T-helper 17 cell (primary cell): Measurements from ENCODE around the gene PRR14L. TPM values are rescaled to one million over a fixed set of nuclear protein-coding genes. Genes with fewer than 3 reads are reported as not detected.
"Not testable (repeated sequence)": the region's sequence is repeated elsewhere in the genome, so short reads cannot be mapped to it uniquely, and the experiment has no call there.

Source experiments
- ATAC-seq: fragments of 150-1000 bp; cut with Tn5 transposase; 2 replicates; pipeline ENCODE4 v1.10.0; 2021; ENCODE audit warnings: mild to moderate bottlenecking, moderate library complexity
- DNase-seq, 3 donors: peaks; one replicate each; pipeline versions ENCODE4 v3.0.0 to v3.0.0-alpha.2; 2020 to 2021
- H3K9me3 ChIP-seq: one replicate; pipeline ENCODE4 v1.7.0; 2013; ENCODE audit warnings: low read length, mild to moderate bottlenecking; ENCODE audit not compliant: control insufficient read depth, poor library complexity, severe bottlenecking
- H3K27ac Mint-ChIP-seq: one replicate; pipeline ENCODE4 v1.8.0; 2022; ENCODE audit warnings: mild to moderate bottlenecking, moderate library complexity, mixed read lengths
- H3K27me3 Mint-ChIP-seq: one replicate; pipeline ENCODE4 v1.8.0; 2022; ENCODE audit warnings: mixed read lengths
- H3K36me3 Mint-ChIP-seq: one replicate; pipeline ENCODE4 v1.8.0; 2022; ENCODE audit warnings: low read depth, mixed read lengths
- H3K4me1 Mint-ChIP-seq: one replicate; pipeline ENCODE4 v1.8.0; 2022; ENCODE audit warnings: mild to moderate bottlenecking, mixed read lengths
- H3K4me3 Mint-ChIP-seq: one replicate; pipeline ENCODE4 v1.8.0; 2022; ENCODE audit warnings: mild to moderate bottlenecking, moderate library complexity, mixed read lengths
- total RNA-seq, 4 donors: library from RNA in 2 of 4; stranded (reverse) in 2 of 4; gene quantifications; one replicate each; pipeline ENCODE4 v1.2.3 and lab custom pipeline; 2022 to 2026

PRR14L gene
- total RNA-seq, 2 donors from 2014 or later: 36.2 to 38.2 TPM

DNA sequence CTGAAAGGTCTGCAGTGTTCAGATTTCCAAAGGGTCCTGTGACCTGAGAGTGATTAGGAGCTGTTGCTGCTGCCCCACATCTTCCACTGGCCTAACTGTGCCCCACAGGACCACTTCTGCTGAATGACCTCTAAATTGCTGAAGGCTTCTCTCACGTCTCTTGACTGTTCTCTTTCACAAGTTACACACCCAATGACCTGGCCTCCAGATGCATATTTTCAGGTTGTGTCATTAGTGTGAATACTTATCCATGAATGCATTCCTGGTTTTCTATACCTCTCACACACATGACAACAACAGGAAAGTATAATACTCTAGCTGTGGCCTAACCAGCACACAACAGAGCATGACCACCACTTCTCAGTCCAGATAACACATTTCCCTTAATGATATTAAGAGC, 15.4 kb downstream of the PRR14L start:
- Mint-ChIP-seq H3K27me3 (no peaks in the 10 kb centered on the region), H3K27ac (no peak overlapping the region), H3K36me3 (peaks cover 6% of the 10 kb centered on the region), H3K4me1 (peaks cover 27% of the 10 kb centered on the region), H3K4me3 (no peak overlapping the region)
- H3K9me3 ChIP-seq: no peaks in the 10 kb centered on the region
- DNase-seq: no peak
- ATAC-seq: no peak

- no peaks in the 10 kb centered on the region for H3K27me3 Mint-ChIP-seq
- no peak overlapping the region for H3K27ac Mint-ChIP-seq
- H3K4me1 Mint-ChIP-seq: peaks cover 27% of the 10 kb centered on the region
- no peak overlapping the region for H3K4me3 Mint-ChIP-seq
- H3K9me3 ChIP-seq: no peaks in the 10 kb centered on the region
- no peak for ATAC-seq
- DNase-seq: no peak
- H3K36me3 Mint-ChIP-seq: peaks cover 4% of the 10 kb centered on the region
These were observed 16.3 kb downstream of the PRR14L start for GRCh38 chr22:31733580-31734079.

DNA sequence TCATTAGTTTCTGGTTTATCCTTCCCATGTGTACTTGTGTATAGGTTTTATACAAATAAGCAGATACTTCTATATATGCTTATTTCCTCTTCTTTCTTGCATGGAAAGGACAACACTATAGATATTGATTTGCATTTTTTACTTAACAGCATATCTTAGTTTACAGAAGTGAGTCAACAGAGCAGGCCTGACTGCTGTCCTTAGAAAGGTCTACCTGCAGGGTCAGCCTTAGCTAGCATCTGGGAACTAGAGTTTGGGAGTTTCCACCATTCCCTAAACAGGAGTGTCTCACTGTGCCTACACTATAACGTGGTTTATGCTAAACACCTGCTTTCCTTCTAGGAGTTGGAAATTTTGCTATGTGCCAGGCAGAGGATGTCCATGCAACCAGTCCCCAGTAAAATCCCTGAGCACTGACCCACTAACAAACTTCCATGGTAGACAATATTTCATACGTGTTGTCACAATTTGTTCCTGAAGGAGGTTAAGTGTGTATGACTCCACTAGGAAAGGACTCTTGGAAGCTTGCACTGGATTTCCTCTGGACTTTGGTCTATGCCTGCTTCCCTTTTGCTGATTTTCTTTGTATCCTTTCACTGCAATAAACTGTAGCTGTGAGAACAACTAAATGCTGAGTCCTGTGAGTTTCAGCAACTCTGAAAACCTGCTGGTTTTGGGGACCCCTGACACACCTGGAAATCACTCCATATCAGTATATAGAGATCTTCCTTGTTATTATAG, 17.7 kb downstream of the PRR14L start:
- no peak for ATAC-seq
- Mint-ChIP-seq H3K4me3 (no peak overlapping the region), H3K36me3 (peaks cover 4% of the 10 kb centered on the region), H3K27ac (no peak overlapping the region), H3K4me1 (peaks cover 19% of the 10 kb centered on the region), H3K27me3 (no peaks in the 10 kb centered on the region)
- H3K9me3 ChIP-seq: no peaks in the 10 kb centered on the region
- no peak for DNase-seq

DNA sequence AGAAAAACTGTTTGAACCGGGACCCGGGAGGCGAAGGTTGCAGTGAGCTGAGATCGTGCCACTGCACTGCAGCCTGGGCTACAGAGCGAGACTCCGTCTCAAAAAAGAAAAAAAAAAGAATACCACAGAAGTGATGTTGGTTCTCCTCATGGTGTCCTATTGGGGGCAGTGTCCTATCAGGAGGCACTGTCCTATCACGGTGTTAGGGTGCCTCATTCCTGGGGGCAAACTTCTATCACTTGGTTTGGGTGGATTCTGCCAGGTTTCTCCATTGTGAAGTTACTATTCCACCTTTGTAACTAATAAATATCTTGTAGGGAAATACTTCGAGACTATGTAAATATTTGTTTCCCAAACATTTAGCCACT, 19.6 kb downstream of the PRR14L start:
- Mint-ChIP-seq H3K4me1 (peaks cover 19% of the 10 kb centered on the region), H3K27me3 (no peaks in the 10 kb centered on the region), H3K4me3 (no peak overlapping the region), H3K27ac (no peak overlapping the region), H3K36me3 (peaks cover 4% of the 10 kb centered on the region)
- DNase-seq (no peak), ATAC-seq (no peak)
- H3K9me3 ChIP-seq: no peaks in the 10 kb centered on the region

- Mint-ChIP-seq H3K4me1 (peaks cover 14% of the 10 kb centered on the region), H3K4me3 (no peak overlapping the region), H3K27me3 (no peaks in the 10 kb centered on the region), H3K36me3 (peaks cover 4% of the 10 kb centered on the region), H3K27ac (no peak overlapping the region)
- no peak for DNase-seq
- H3K9me3 ChIP-seq: no peaks in the 10 kb centered on the region
- no peak for ATAC-seq
These were observed 21.1 kb downstream of the PRR14L start for GRCh38 chr22:31728857-31729256.

GRCh38 chr22:31726692-31727091, 23.2 kb downstream of the PRR14L start:
- no peak overlapping the region for H3K27ac Mint-ChIP-seq

GRCh38 chr22:31723723-31724122, 26.2 kb downstream of the PRR14L start:
- no peak overlapping the region for H3K4me3 Mint-ChIP-seq
- no peak overlapping the region for H3K27ac Mint-ChIP-seq
- no peaks in the 10 kb centered on the region for H3K9me3 ChIP-seq
- ATAC-seq (no peak), DNase-seq (no peak)
- H3K36me3 Mint-ChIP-seq: peaks cover 2% of the 10 kb centered on the region
- no peaks in the 10 kb centered on the region for H3K27me3 Mint-ChIP-seq
- H3K4me1 Mint-ChIP-seq: peaks cover 8% of the 10 kb centered on the region

More at GRCh38 chr22:31726692-31727091, 23.2 kb downstream of the PRR14L start:
- ATAC-seq: no peak
- no peaks in the 10 kb centered on the region for H3K9me3 ChIP-seq
- H3K36me3 Mint-ChIP-seq: no peaks in the 10 kb centered on the region
- H3K4me1 Mint-ChIP-seq: peaks cover 4% of the 10 kb centered on the region
- no peaks in the 10 kb centered on the region for H3K27me3 Mint-ChIP-seq
- DNase-seq: no peak
- H3K4me3 Mint-ChIP-seq: no peak overlapping the region

DNA sequence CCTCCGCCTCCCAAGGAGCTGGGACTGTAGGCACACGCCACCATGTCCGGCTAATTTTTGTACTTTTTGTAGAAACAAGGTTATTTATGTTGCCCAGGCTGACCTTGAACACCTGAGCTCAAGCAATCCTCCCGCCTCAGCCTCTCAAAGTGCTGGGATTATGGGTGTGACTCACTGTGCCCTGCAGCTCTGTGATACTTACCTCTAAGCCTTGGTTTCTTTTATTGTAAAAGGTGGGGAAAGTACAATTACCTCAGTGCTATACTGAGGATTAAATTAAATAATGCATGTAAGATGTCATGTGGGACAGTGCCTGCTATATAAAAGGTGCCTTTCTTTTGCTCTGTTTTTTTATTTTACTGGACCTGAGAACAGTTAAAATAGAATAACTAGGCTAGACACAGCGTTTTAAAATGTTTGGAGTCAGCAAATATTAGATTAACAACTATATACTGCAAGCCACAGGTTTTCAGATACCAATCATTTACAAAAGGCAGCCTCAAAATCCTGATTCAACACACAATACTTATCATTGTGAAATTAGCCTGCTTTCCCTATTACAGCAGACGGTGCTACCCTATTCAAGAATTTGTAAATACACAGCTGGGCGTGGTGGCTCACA, 30.0 kb downstream of the PRR14L start:
- H3K9me3 ChIP-seq: no peaks in the 10 kb centered on the region
- no peak for ATAC-seq
- no peak overlapping the region for H3K4me3 Mint-ChIP-seq
- H3K36me3 Mint-ChIP-seq: peaks cover 10% of the 10 kb centered on the region
- H3K27me3 Mint-ChIP-seq: no peaks in the 10 kb centered on the region
- peaks cover 6% of the 10 kb centered on the region for H3K4me1 Mint-ChIP-seq
- no peak for DNase-seq
- no peak overlapping the region for H3K27ac Mint-ChIP-seq

DNA sequence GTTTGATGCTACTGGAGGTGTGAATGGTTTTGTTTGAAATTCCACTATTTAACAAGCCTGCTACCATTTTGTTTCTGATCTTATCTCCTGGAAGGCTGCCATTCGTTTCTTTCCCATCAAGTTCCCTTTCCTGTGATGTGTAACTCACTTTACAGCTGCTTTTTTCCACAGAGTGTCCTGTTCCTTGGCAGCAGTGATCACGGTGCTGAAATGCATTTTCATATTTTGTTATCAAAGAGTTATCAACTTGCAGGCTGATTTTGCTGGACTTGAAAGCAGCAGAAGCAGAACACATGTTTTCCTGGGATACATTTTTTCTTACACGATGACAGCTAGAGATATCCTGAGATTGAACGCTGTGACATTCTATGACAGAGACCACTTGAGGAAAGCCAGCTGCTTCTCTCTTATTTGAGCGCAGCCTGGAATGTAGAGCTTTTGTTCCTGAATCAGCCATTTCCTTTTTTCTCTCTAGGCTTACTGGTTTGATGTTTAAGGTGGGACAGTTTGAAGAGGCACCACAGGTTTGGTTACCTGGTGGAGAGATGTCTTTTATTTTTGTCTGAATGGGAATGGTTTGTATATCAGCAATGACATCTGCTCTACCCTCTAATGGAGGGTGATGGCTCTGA, 34.7 kb downstream of the PRR14L start:
- ATAC-seq: no peak
- Mint-ChIP-seq H3K4me1 (peaks cover 3% of the 10 kb centered on the region), H3K27me3 (no peaks in the 10 kb centered on the region), H3K27ac (no peak overlapping the region), H3K36me3 (peaks cover 8% of the 10 kb centered on the region), H3K4me3 (no peak overlapping the region)
- DNase-seq: no peak
- H3K9me3 ChIP-seq: no peaks in the 10 kb centered on the region

- ATAC-seq, DNase-seq, H3K36me3 Mint-ChIP-seq, H3K9me3 ChIP-seq, H3K27ac Mint-ChIP-seq, H3K27me3 Mint-ChIP-seq, H3K4me3 Mint-ChIP-seq, H3K4me1 Mint-ChIP-seq: not testable (repeated sequence)
These were observed 38.7 kb downstream of the PRR14L start for GRCh38 chr22:31711226-31711625.

- H3K27me3 Mint-ChIP-seq: no peaks in the 10 kb centered on the region
- H3K4me1 Mint-ChIP-seq: peaks cover 3% of the 10 kb centered on the region
- peaks cover 7% of the 10 kb centered on the region for H3K36me3 Mint-ChIP-seq
- H3K9me3 ChIP-seq: no peaks in the 10 kb centered on the region
- no peak for ATAC-seq
- no peak for DNase-seq
- H3K27ac Mint-ChIP-seq: no peak overlapping the region
- no peak overlapping the region for H3K4me3 Mint-ChIP-seq
These were observed 42.4 kb downstream of the PRR14L start for GRCh38 chr22:31707519-31707918.

- ATAC-seq (no peak), DNase-seq (no peak)
- Mint-ChIP-seq H3K4me3 (no peak overlapping the region), H3K36me3 (peaks cover 3% of the 10 kb centered on the region), H3K27me3 (no peaks in the 10 kb centered on the region), H3K27ac (no peak overlapping the region), H3K4me1 (peaks cover 14% of the 10 kb centered on the region)
- no peaks in the 10 kb centered on the region for H3K9me3 ChIP-seq
These were observed 54.5 kb downstream of the PRR14L start for GRCh38 chr22:31695423-31695822.

DNA sequence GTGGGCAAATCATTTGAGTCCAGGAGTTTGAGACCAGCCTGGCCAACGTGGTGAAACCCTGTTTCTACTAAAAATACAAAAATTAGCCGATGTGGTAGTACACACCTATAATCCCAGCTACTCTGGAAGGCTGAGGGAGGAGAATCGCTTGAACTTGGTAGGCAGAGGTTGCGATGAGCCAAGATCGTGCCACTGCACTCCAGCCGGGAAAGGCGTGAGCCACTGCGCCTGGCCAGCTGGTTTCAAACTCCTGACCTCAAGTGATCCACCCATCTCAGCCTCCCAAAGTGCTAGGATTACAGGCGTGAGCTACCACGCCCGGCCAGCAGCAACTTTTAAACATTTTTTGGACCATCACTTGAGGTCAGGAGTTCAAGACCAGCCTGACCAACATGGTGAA, 55.9 kb downstream of the PRR14L start:
- H3K9me3 ChIP-seq, DNase-seq, ATAC-seq, H3K27me3 Mint-ChIP-seq, H3K36me3 Mint-ChIP-seq, H3K4me3 Mint-ChIP-seq, H3K27ac Mint-ChIP-seq: not testable (repeated sequence)
- H3K4me1 Mint-ChIP-seq: peaks cover 14% of the 10 kb centered on the region
